OCI-LY7 (cell line): ENCODE data around the gene KXD1.

Source experiments
- EZH2phosphoT487 ChIP-seq: fragments of 200-600 bp; sonication (generic); IDR thresholded peaks from 2 replicates; pipeline ENCODE4 v1.6.1; 2018; ENCODE audit warnings: low read depth, borderline replicate concordance, mild to moderate bottlenecking, mixed run types, antibody characterized with exemption, low read length, moderate library complexity, mixed read lengths
- TF ChIP-seq, protein P1 (sequence below): fragments of 200-600 bp; sonication (generic); conservative IDR thresholded peaks from 2 replicates; pipeline ENCODE4 v1.5.1; 2014; ENCODE audit warnings: mild to moderate bottlenecking, antibody characterized with exemption, low read length, moderate library complexity, mixed read lengths

DNA sequence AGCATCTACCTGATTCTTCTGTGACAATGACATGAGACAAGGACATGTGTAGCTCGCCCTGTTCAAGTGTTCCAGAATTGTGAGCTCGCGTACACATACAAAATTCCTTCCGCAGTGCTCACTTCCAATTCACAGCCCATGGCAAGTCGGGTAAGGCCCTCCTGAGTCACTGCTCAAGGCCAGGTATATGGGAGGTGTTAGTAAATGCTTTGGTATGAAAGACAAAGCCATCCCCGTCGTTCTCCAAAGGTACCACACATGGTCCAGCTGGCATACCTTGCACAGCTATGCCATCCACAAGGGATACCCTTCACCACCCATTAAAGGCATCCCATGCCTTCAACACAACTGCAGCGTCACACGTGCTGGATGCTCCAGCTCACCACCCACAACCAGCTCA lies 31.4 kb upstream of the KXD1 start:
- TF ChIP-seq, protein P1, sequence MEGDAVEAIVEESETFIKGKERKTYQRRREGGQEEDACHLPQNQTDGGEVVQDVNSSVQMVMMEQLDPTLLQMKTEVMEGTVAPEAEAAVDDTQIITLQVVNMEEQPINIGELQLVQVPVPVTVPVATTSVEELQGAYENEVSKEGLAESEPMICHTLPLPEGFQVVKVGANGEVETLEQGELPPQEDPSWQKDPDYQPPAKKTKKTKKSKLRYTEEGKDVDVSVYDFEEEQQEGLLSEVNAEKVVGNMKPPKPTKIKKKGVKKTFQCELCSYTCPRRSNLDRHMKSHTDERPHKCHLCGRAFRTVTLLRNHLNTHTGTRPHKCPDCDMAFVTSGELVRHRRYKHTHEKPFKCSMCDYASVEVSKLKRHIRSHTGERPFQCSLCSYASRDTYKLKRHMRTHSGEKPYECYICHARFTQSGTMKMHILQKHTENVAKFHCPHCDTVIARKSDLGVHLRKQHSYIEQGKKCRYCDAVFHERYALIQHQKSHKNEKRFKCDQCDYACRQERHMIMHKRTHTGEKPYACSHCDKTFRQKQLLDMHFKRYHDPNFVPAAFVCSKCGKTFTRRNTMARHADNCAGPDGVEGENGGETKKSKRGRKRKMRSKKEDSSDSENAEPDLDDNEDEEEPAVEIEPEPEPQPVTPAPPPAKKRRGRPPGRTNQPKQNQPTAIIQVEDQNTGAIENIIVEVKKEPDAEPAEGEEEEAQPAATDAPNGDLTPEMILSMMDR, result no peak
- TF ChIP-seq EZH2phosphoT487, result no peak
